Hematopoietic multipotent progenitor cell (in vitro differentiated cells): ENCODE measurements around the gene RPS27L. TPM values are rescaled to one million over a fixed set of nuclear protein-coding genes. Genes with fewer than 3 reads are reported as not detected.
"Not testable (repeated sequence)": the region's sequence is repeated elsewhere in the genome, so short reads cannot be mapped to it uniquely, and the experiment has no call there.

Experiments
- DNase-seq, 3 donors: peaks; one replicate each; pipeline ENCODE4 v3.0.0-alpha.2; 2011 to 2015; ENCODE audit warnings: low read depth in 2 of 3, low spot score in 2 of 3
- total RNA-seq: library from RNA; depleted of rRNA; stranded (reverse); fragments of >200 nt; gene quantifications from one replicate; pipeline ENCODE4 v1.2.3, GENCODE V29; 2012

RPS27L gene
- total RNA-seq, 1 donor = 17.2 TPM

GRCh38 chr15:63145426-63145825 lies 11.9 kb downstream of the RPS27L start:
- no peak for DNase-seq

GRCh38 chr15:63140936-63141335 lies 16.3 kb downstream of the RPS27L start:
- DNase-seq = no peak

GRCh38 chr15:63136742-63137141 lies 20.5 kb downstream of the RPS27L start:
- DNase-seq = no peak

DNA sequence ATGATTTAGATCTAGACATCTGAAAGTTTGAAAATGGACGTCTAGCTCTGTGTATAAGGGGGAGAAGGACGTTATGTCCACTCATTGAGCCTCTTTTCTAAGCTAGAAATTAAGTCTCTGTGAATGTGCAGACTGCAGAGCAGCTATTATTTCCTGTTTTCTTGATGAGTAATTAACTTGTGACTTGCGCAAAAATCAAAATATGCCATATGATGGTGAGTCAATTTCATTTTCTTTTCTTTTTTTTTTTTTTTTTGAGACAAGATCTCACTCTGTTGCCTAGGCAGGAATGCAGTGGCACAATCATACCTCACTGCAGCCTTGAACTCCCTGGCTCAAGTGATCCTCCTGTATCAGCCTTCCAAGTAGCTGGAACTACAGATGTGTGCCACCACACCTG lies 21.5 kb downstream of the RPS27L start:
- peak in 2 of 3 donors; percentile 53 to 59 for DNase-seq

DNA sequence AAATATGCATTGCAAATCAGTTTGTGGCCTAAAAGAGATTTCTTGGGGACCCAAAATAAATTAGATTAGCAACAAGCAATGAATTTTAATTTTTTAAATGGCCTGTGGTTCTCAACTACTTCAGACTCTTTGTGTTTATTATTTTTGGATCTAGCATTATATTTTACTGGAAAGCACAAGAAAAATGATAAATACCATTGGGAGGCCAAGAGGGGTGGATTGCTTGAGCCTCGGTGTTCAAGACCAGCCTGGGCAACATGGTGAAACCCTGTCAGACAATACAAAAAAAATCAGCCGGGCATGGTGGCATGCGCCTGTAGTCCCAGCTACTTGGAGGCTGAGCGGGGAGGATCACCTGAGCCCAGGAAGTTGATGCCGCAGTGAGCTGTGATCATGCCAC lies 22.0 kb downstream of the RPS27L start:
- DNase-seq = no peak

DNA sequence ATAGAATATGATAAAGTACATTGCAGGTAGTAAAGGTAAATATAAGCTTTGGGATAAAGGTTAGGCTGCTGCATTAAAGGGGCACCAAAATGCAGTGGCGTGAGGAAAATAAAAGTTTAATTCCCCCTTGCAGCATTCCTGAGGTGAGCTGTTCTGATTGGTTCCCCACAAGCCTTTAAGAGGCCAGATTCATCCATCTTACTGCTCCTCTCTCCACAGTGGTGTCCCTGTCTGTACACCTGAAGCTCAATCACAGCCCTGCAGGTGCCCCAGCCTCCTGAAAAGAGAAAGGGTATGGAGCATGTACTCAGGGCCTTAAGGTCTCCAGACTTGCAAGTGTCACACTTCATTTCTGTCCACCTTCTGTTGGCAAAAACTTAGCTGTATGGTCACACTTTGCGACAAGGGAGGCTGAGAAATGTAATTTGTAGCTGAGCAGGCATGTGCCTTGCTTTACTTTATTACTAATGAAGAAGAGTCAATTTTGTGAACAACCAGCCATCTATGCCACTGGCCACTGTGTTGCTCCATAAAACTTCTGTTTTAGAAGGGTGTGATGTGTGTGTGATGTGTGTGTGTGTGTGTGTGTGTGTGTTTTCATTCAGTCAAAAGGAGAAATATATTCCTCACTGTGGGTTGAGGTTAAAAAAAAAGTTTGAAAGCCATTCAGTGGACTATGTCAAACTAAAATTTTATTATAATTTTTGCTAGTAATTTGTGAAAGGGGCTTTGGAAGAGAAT lies 22.9 kb downstream of the RPS27L start:
- DNase-seq = no peak

GRCh38 chr15:63133786-63134185 lies 23.5 kb downstream of the RPS27L start:
- DNase-seq = no peak

DNA sequence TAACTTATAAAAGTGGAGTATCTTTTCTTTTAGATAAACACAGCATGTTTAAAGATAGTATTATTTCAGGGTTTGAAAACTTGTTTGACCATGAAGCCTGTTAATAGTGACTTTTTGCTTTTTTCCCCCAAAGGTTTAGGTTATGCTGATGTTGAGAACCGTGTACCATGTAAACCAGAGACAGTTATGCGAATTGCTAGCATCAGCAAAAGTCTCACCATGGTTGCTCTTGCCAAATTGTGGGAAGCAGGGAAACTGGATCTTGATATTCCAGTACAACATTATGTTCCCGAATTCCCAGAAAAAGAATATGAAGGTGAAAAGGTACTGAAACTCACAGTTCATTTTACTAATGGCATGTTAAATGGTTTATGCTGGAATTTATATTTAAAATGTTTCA lies 30.6 kb downstream of the RPS27L start:
- DNase-seq = no peak

GRCh38 chr15:63124506-63124905 lies 32.8 kb downstream of the RPS27L start:
- no peak for DNase-seq

- DNase-seq = peak; percentile 37 to 85 (median 82)
Observed at GRCh38 chr15:63122002-63122875, 35.0 kb downstream of the RPS27L start.

DNA sequence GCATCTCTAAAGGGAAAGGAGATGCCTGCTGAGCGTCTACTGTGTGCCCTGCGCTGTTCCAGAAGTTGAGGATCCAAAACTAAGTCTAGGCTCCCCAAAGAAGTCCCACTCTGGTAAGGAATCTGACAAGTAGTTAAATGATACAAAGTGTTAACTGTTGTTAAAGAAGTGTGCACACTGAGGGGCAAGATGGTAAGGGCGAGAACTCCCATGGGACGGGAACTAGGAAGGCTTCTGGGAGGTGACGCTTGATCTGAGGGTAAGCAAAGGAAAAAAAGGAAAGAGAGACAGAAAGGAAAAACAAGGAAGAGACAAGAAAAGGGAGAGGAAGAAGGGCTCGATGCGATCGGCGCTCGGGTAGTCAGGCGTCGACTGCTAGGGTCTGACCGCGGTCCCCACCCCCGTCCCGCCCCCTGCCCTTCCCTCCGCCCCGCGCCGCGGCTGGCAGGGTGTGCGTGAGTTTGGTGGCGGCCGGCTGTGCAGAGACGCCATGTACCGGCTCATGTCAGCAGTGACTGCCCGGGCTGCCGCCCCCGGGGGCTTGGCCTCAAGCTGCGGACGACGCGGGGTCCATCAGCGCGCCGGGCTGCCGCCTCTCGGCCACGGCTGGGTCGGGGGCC lies 35.8 kb downstream of the RPS27L start, which contains the start of gene LACTB:
Gene LACTB (plus strand): TSS at position 480 of the 620 bp plus-strand sequence. CDS start 11 bp downstream, at position 491.
- peak; percentile 60 to 91 (median 88) for DNase-seq

- no peak for DNase-seq
Observed at GRCh38 chr15:63118854-63119253, 38.4 kb downstream of the RPS27L start.

DNA sequence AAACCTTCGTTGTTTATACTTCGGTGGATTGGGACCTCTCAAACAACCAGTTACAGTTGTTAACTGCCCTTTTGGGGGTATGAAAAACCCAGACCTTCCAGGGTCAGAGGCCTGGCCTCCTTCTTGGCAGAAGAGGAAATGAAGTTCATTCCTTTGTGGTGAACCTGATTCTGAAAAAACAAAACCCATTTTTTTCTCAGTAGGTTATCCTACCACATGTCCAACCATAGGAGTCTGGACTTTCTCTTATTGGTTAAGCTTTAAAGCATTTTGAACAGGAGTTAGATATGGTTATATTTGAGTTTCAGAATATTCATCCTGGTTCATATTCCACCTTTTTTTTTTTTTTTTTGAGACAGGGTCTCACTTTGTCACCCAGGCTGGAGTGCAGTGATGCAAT lies 42.8 kb downstream of the RPS27L start:
- no peak for DNase-seq

DNA sequence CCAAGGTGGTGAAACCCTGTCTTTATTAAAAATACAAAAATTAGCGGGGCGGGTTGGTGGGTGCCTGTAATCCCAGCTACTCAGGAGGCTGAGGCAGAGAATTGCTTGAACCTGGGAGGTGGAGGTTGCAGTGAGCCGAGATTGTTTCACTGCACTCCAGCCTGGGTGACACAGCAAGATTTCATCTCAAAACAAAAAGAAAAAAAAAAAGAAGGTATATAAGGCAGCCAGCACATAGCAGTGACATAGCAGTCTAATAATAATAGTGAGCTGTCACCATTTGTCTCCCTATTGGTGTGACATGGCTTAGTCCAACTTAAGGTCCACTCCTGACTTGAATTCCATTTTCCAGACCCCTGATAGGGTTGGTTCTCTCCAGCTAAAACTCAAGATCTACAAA lies 44.4 kb downstream of the RPS27L start:
- DNase-seq = no peak

GRCh38 chr15:63111481-63111880 lies 45.8 kb downstream of the RPS27L start:
- DNase-seq = no peak

GRCh38 chr15:63110428-63111026 lies 46.8 kb downstream of the RPS27L start:
- no peak for DNase-seq

- no peak for DNase-seq
Observed at GRCh38 chr15:63109920-63110319, 47.4 kb downstream of the RPS27L start.

DNA sequence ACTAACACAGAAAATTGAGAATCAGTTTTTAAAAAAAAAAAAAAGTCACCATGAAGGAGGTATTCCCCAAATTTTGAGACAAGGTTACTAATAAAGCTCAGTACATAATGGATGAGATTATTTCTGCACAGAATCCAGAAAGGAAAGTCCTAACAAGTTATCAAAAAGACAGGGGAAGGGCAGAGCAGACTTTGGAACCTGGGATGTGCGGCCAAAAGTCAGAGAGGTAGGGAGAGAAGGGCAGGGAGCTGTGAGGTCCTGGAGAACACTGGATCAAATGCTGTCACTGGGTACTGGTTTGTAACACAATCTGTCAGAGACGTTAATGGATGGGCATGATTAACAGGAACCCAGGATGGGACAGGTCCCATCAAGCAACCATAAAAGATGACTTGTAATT lies 47.8 kb downstream of the RPS27L start:
- no peak for DNase-seq

DNA sequence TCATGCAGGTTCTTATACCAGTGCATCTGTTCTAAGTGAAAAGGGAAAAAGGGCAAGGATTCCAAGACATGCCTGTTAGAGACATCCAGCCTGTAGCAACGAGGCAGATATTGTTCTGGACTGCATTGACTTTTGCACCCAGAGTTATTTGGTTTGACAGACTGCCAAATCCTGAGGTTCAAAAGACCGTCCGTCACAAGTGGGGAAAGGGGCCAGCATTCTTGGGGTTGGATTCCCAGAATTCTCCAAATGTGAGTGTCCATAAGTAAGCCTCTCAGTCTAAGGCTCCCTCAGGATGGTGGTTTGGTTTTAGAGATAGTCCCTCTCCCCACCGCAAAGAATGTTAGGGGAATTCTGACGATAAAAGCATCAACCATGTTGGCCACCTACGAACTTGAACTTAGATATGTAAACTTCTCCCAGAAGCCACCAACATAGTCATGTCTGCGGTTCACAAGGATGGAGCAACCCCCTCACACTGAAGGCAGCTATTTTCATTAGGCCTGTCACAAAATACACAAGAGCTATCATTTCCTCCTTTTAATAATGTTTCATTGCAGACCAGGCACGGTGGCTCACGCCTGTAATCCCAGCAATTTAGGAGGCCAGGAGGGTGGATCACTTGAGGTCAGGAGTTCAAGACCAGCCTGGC lies 49.3 kb downstream of the RPS27L start:
- no peak for DNase-seq

- DNase-seq = not testable (repeated sequence)
Observed at GRCh38 chr15:63105354-63105753, 51.9 kb downstream of the RPS27L start.
